B cell (primary cell): ENCODE results near the gene QRICH1. TPM values are rescaled to one million over a fixed set of nuclear protein-coding genes. Genes with fewer than 3 reads are reported as not detected.

Experiments used
- ATAC-seq: fragments of 200-7000 bp; cut with Tn5 transposase; one replicate; pipeline ENCODE4 v1.10.0; 2021; ENCODE audit warnings: low read depth, mild to moderate bottlenecking, moderate number of reproducible peaks, moderate library complexity
- CTCF ChIA-PET: fragments of 350-600 bp; sonication (Branson Sonifier 250); formaldehyde crosslinking; loops from one replicate; lab custom pipeline; 2021; ENCODE audit warnings: antibody characterized with exemption, inconsistent platforms; lab: Charles Lee
- POLR2A ChIA-PET: fragments of 350-600 bp; sonication (Branson Sonifier 250); formaldehyde crosslinking; loops from one replicate; lab custom pipeline; 2021; ENCODE audit warnings: antibody characterized with exemption; lab: Charles Lee
- DNase-seq: peaks from one replicate; pipeline ENCODE4 v3.0.0; 2013
- H2AFZ ChIP-seq: 2 replicates; pipeline ENCODE4 v1.6.1; 2012; ENCODE audit warnings: mild to moderate bottlenecking, low read depth, low read length; ENCODE audit not compliant: insufficient read depth, poor library complexity, severe bottlenecking
- H3K27ac ChIP-seq, 2 donors: 1 replicate in 1 of 2; 2 replicates in 1 of 2; pipeline ENCODE4 v1.5.1; 2012 to 2013; ENCODE audit warnings: low read length in 2 of 2, mild to moderate bottlenecking in 2 of 2, moderate library complexity in 1 of 2
- H3K27me3 ChIP-seq, 4 experiments: fragments of 200-600 bp in 1 of 4; sonication (generic) in 1 of 4; replicated peaks in 1 of 4; 1 replicate in 2 of 4; 2 replicates in 2 of 4; pipeline versions ENCODE4 v1.6.1 to v1.7.0; 2013 to 2016; ENCODE audit warnings: low read length in 3 of 4, mild to moderate bottlenecking in 2 of 4, mixed read lengths in 1 of 4, moderate library complexity in 1 of 4; ENCODE audit not compliant: insufficient read depth in 4 of 4, control insufficient read depth in 3 of 4; ENCODE audit errors: control extremely low read depth in 1 of 4
- H3K36me3 ChIP-seq, 2 experiments: replicated peaks in 1 of 2; 1 replicate in 1 of 2; 2 replicates in 1 of 2; pipeline versions ENCODE4 v1.6.1 to v1.7.1; 2013; ENCODE audit warnings: low read length in 1 of 2; ENCODE audit not compliant: insufficient read depth in 2 of 2, control insufficient read depth in 1 of 2; ENCODE audit errors: control extremely low read depth in 1 of 2, extremely low read depth in 1 of 2
- H3K4me1 ChIP-seq, 2 donors: fragments of 200-600 bp in 1 of 2; sonication (generic) in 1 of 2; 1 replicate in 1 of 2; 2 replicates in 1 of 2; pipeline versions ENCODE4 v1.5.1 to v1.6.1; 2013 to 2017; ENCODE audit warnings: low read length in 2 of 2; ENCODE audit not compliant: control insufficient read depth in 2 of 2, insufficient read depth in 2 of 2
- H3K4me2 ChIP-seq: replicated peaks from 2 replicates; pipeline ENCODE3; 2012; ENCODE audit warnings: mild to moderate bottlenecking, low read depth, low read length; ENCODE audit not compliant: poor library complexity, severe bottlenecking
- H3K4me3 ChIP-seq, 5 experiments: fragments of 200-600 bp in 1 of 5; sonication (generic) in 1 of 5; 1 replicate in 3 of 5; 2 replicates in 2 of 5; pipeline versions ENCODE4 v1.5.1 to v1.7.0; 2011 to 2016; ENCODE audit warnings: low read length in 4 of 5, mild to moderate bottlenecking in 4 of 5, low read depth in 2 of 5, control low read depth in 1 of 5, moderate library complexity in 1 of 5; ENCODE audit not compliant: insufficient read depth in 1 of 5; ENCODE audit errors: control extremely low read depth in 1 of 5, extremely low read depth in 1 of 5
- H3K79me2 ChIP-seq: fragments of 200-600 bp; sonication (generic); one replicate; pipeline ENCODE4 v1.6.0; 2016; ENCODE audit warnings: low read length; ENCODE audit not compliant: control insufficient read depth, insufficient read depth
- H3K9ac ChIP-seq: fragments of 200-600 bp; sonication (generic); 2 replicates; pipeline ENCODE4 v1.6.1; 2017; ENCODE audit warnings: mild to moderate bottlenecking, low read length, moderate library complexity
- H3K9me3 ChIP-seq, 3 donors: one replicate each; pipeline versions ENCODE4 v1.6.1 to v1.7.1; 2013; ENCODE audit warnings: low read length in 2 of 3; ENCODE audit not compliant: control insufficient read depth in 2 of 3, insufficient read depth in 1 of 3; ENCODE audit errors: control extremely low read depth in 1 of 3
- H4K20me1 ChIP-seq: 2 replicates; pipeline ENCODE4 v1.6.0; 2012; ENCODE audit warnings: mild to moderate bottlenecking, low read length; ENCODE audit not compliant: insufficient read depth, control insufficient read depth, poor library complexity, severe bottlenecking
- H3K27ac Mint-ChIP-seq: one replicate; pipeline ENCODE4 v1.8.0; 2021; ENCODE audit warnings: mixed read lengths
- H3K27me3 Mint-ChIP-seq: one replicate; pipeline ENCODE4 v1.8.0; 2021; ENCODE audit warnings: mixed read lengths
- H3K4me1 Mint-ChIP-seq: one replicate; pipeline ENCODE4 v1.8.0; 2021; ENCODE audit warnings: mixed read lengths
- H3K4me3 Mint-ChIP-seq: one replicate; pipeline ENCODE4 v1.8.0; 2021; ENCODE audit warnings: mixed read lengths
- H3K9me3 Mint-ChIP-seq: one replicate; pipeline ENCODE4 v1.8.0; 2022; ENCODE audit warnings: mixed read lengths; ENCODE audit not compliant: insufficient read depth
- CTCF ChIP-seq: fragments of 200-600 bp; IDR thresholded peaks from one replicate; pipeline ENCODE4 v1.8.0; 2022; ENCODE audit warnings: antibody characterized with exemption, mild to moderate bottlenecking
- EZH2 ChIP-seq: IDR thresholded peaks from 2 replicates; pipeline ENCODE4 v1.6.1; 2012; ENCODE audit warnings: borderline replicate concordance, low read depth, mild to moderate bottlenecking, moderate library complexity, low read length; ENCODE audit not compliant: insufficient read depth, poor library complexity, severe bottlenecking
- WGBS: methylation state at CpG from one replicate; pipeline ENCODE4 v1.1.5; 2013; ENCODE audit warnings: missing lambda C conversion rate; ENCODE audit not compliant: insufficient coverage; 5-methylcytosine and 5-hydroxymethylcytosine counted together
- intact Hi-C: fragments of 100-400 bp; cut with micrococcal nuclease; formaldehyde crosslinking; loops from one replicate; pipeline ENCODE4 v1.10.0; 2022
- polyA plus RNA-seq: library from polyadenylated mRNA; depleted of rRNA; stranded (reverse); fragments of >200 nt; gene quantifications from 2 replicates; pipeline ENCODE4 v1.2.3, GENCODE V29; 2012
- total RNA-seq, 2 donors: library from RNA; stranded (reverse); fragments of 120-200 nt in 1 of 2; gene quantifications; 1 replicate in 1 of 2; 2 replicates in 1 of 2; pipeline versions ENCODE4 v1.2.3 to v1.2.4, GENCODE V29; 2013 to 2022

The QRICH1 gene
- total and polyA plus RNA-seq, 2 donors (not counting 1 experiment from before 2014, with no cell fraction given): 179 to 187 TPM

DNA sequence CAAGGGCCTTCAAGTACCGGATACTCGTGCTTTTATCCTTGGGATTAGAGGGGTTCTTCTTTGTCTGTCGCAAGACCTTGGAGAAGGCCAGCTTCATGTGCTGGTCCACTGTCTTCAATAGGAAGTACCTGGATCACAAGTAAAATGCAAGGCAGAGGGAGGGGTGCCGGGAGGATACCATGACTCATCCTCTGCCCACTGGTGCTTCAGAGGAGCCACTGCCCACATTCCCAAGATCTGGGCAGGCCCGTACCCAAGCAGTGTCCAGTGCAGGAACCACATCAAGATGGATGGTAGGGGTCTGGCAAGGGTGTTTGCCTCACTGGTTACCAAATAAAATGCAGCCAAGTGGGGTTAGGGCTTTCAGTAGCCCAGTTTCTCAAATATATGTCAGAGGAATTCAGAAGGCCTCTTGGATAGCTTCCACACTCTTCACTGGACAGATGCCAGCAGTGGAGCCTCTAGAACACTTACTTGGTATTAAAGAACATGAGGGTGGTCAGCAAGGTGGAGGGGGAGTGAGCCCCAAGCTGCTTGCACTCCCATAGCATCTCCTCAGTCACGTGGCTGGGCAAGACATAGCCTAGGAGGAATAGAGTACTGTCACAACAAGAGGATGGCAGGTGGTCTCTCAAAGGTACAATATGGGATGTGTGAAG, 61.1 kb downstream of the QRICH1 start:
- no peak overlapping the region for H3K9ac ChIP-seq
- H3K9me3 ChIP-seq: no peaks in the 10 kb centered on the region
- ChIA-PET CTCF (interaction anchor here (0.6 to 2.3 kb wide), 2 partner anchors 11 to 45 kb away, joined by 5 to 10 read pairs; partner anchors contain the start of gene NDUFAF3), POLR2A (no interaction called here)
- no peaks in the 10 kb centered on the region for H3K27me3 Mint-ChIP-seq
- no peak overlapping the region for H3K27ac ChIP-seq
- TF ChIP-seq CTCF (no peak), EZH2 (no peak)
- no peak overlapping the region for H3K27ac Mint-ChIP-seq
- H3K4me1 Mint-ChIP-seq: peaks cover 20% of the 10 kb centered on the region
- peaks cover 18 to 56% of the 10 kb centered on the region in 2 experiments for H3K36me3 ChIP-seq
- no peak overlapping the region for H3K4me2 ChIP-seq
- H3K4me1 ChIP-seq: peaks cover 11 to 20% of the 10 kb centered on the region in 2 donors
- peaks cover 33% of the 10 kb centered on the region for H3K79me2 ChIP-seq
- 93% methylated on average over 3 of the region's 6 CpGs for WGBS
- no peaks in the 10 kb centered on the region for H3K27me3 ChIP-seq
- H4K20me1 ChIP-seq: no peaks in the 10 kb centered on the region
- intact Hi-C loops: no loop called here
- H3K9me3 Mint-ChIP-seq: no peaks in the 10 kb centered on the region
- H3K4me3 Mint-ChIP-seq: no peak overlapping the region
- no peak overlapping the region for H2AFZ ChIP-seq
- H3K4me3 ChIP-seq: no peak overlapping the region
- no peak for ATAC-seq
- no peak for DNase-seq

DNA sequence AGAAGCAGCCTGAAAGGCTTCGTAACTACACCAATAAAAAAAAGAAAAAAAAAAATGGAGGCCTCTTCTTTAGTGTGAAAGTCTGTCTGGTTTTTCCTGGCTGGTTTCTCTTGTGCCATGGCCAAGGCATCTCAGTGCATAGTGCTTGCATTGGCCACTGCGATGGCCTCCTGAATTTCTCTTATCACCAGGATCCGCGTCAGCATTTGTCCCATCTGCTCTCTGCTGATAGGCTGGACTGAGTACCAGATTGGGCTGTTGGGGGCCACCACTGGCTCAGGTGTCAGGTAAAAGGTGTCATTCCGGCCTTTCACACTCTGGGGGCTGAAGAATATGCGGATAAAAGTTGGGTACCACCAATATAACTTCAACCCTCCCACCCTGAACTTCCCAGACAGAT, 63.5 kb downstream of the QRICH1 start:
- POLR2A ChIA-PET: no interaction called here
- H3K4me3 Mint-ChIP-seq: no peak overlapping the region

More for the DNA sequence above, 63.5 kb downstream of the QRICH1 start:
- H2AFZ ChIP-seq: no peak overlapping the region
- 95% methylated on average over 5 of the region's 6 CpGs for WGBS
- Mint-ChIP-seq H3K9me3 (no peaks in the 10 kb centered on the region), H3K27ac (peak overlapping the region; percentile 53), H3K27me3 (no peaks in the 10 kb centered on the region), H3K4me1 (peaks cover 37% of the 10 kb centered on the region)
- peaks cover 14 to 32% of the 10 kb centered on the region in 2 donors for H3K4me1 ChIP-seq
- no peak overlapping the region for H3K9ac ChIP-seq
- DNase-seq: no peak
- CTCF ChIA-PET: interaction anchor here (2.3 kb wide), 1 partner anchor 9 kb away, joined by 10 read pairs; the partner anchor contains the start of gene NDUFAF3
- no peak overlapping the region for H3K4me3 ChIP-seq
- ATAC-seq: no peak
- TF ChIP-seq EZH2 (no peak), CTCF (no peak)
- H3K79me2 ChIP-seq: peaks cover 32% of the 10 kb centered on the region
- H3K9me3 ChIP-seq: no peaks in the 10 kb centered on the region
- intact Hi-C loops: no loop called here
- peak overlapping the region in 1 of 2 donors; percentile 92 for H3K27ac ChIP-seq
- no peaks in the 10 kb centered on the region for H4K20me1 ChIP-seq
- H3K4me2 ChIP-seq: no peak overlapping the region
- H3K27me3 ChIP-seq: no peaks in the 10 kb centered on the region
- peaks cover 16 to 60% of the 10 kb centered on the region in 2 experiments for H3K36me3 ChIP-seq
